SK-N-DZ (cell line): ENCODE data around the gene HOXB3.

Experiments used
- DNase-seq: peaks from one replicate; pipeline ENCODE4 v3.0.0-alpha.2; 2015; ENCODE audit warnings: low spot score

The HOXB3 gene

DNA sequence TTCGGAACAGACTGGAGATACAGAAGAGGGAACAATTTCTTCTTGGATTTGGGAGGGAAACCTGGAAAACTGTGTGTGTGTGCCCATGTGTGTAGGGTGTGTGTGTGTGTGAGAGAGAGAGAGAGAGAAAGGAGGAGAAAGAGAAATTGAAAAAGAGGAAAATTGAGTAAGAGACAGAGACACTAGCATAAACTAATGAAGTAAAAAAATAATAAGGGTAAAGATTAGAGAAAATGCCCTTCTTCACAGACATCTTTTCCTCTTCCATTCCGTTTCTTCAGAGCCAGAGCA is 31.3 kb downstream of the HOXB3 start:
- no peak for DNase-seq

DNA sequence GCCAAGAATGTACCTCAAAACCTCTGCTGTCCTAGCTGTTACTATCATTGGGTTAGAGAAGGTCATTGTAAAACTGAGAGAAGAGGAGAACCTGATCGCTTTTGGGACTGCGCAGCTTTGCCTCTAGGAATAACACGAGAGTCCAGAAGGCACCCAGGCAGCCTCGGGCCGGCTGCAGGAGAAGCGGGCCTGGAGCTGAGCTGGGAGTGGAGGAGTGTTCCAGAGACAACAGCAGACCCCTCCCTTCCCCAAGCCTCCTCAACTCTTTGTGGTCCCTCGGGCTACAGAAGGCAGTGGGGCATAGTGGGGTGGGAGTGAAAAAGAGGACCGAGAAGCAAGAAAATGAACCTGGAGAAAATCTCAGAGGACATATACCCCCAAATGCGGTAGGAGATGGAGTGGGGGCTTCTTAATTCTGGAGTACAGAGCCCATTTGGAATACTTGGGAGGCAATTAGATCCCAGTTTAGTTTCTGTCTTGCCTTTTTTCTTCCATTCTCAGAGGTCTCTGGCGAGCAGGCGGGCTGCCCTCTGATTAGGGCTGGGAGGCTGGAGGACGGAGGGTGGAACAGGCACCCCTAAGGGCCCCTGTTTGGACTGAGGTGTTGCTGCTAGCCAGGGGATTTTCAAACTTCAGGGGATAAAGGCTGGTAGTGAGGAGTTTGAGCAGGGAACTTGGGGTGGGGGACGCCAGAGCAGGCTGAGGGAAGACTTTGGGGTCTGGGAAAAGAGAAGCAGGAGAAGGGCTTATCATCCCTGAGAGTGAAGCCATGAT is 31.8 kb downstream of the HOXB3 start:
- DNase-seq = no peak

DNA sequence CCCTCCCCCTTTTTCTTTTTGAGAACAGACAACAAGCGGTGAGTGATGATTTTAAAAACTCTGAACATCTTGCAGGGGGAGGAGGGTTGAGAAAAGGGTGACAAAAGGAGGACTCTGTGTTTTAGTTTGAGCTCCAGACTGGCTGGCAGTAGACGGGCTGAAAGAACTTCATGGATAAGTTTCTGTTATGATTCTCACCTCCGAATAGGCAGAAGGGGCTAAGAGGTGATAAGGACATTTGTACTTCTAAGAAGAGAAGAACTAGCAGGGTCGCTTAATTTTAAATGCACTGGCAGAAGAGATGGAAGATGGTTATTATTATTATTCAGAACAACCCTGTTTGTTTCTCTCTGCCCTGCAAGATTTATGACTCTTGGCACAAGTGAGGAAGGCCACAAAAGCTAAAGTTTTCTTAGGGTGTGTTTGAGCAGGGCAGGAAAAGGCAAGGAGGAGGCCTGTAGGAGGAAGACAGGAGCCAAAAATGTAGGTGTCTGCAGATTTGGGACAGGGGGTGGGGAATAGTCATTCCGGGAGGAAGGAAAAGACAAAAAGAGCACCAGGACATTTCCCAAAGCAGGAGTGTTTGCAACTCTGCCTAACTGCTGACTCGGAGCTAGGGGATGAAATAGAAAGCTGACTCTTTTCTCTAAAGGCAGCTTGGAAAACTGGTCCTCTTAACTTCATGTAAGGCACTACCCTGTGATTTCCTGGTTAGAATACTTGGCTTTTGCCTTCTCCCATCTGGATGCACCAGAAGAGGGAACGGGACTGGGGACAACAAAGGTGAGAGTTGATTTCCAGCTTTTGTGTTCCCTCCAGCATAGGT is 33.3 kb downstream of the HOXB3 start:
- DNase-seq = no peak

GRCh38 chr17:48556229-48556575 is 33.8 kb downstream of the HOXB3 start:
- no peak for DNase-seq

DNA sequence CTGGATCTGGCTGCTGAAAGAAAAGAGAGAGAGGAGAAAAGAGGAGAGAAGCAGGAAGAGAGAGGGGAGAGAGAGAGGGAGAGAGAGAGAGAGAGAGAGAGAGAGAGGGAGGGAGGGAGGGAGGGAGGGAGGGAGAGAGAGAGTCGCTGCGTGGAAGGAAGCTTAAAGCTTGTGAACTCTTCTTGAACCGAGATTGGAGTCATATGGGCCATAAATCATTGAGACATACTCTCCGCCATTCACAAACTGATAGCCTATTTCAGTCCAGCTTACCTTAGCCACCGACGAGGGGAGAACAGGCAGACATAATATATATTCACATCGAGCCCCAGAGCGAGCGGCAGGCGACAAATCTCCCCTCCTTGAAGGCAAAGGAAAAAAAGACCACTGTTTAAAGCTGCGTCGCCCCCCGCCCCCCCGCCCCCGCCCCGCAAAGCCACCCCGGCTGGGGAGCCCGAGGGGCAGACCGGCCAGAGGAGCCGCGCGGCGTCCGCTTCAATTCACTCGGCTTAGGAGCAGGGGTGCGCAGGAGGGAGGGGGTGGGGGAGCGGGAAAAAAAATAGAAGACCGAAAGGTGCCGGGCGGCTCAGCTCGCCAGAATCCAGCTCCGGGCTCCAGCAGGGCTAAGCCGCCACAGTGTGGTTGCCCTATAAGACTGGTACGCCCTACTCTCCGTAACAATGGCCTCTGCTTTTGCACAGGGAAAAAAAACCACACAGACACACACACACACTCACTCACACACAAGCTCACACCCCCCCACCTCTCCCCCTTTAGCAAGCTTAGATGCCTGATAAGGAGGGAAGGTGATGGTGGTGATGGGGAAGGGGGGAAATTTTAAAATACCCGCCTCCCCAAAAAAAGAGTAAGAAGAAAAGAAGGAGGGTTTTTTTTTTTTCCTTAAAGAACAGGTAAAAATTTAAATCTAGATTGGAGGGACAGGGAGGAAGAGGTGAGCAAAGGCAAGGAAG is 34.5 kb downstream of the HOXB3 start:
- DNase-seq = peak; percentile 29

GRCh38 chr17:48554412-48555257 is 35.4 kb downstream of the HOXB3 start:
- DNase-seq = no peak

DNA sequence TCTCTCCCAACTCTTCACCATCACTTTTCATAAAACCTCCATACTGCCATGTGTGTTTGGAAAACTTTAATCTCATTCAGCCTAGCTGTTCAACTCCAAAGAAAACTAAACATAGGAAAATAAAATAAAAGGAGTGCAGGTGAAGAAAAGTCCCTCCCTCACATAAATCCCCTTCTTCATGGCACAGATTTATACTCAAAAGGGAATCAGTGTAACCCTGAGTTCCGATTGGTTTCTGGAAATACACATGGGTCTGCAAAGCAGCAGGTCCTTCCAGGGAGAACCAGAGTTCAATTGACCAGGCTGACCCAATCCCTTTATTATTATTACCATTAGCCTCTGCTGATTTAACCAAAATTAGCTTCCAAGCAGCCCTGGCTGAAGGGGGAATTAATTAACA is 36.2 kb downstream of the HOXB3 start:
- DNase-seq = no peak

DNA sequence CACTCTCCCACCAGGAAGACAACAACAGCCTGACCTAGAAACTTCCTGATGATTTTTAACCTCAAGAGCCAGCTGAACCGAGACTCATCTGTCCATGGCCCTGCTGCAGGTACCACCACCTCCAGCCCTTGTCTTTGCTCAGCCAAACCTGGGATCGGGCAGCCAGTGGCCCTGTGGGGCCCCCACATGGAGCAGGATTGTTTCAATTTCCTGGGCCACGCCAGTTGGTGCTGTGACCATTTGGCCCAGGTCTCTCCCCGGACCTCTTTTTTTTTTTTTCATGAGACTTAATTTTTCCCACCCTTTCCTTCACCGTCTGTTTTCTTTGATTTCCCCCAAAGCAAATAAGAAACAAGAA is 36.9 kb downstream of the HOXB3 start:
- DNase-seq = no peak

- no peak for DNase-seq
Measured at GRCh38 chr17:48552466-48553189, 37.4 kb downstream of the HOXB3 start.

DNA sequence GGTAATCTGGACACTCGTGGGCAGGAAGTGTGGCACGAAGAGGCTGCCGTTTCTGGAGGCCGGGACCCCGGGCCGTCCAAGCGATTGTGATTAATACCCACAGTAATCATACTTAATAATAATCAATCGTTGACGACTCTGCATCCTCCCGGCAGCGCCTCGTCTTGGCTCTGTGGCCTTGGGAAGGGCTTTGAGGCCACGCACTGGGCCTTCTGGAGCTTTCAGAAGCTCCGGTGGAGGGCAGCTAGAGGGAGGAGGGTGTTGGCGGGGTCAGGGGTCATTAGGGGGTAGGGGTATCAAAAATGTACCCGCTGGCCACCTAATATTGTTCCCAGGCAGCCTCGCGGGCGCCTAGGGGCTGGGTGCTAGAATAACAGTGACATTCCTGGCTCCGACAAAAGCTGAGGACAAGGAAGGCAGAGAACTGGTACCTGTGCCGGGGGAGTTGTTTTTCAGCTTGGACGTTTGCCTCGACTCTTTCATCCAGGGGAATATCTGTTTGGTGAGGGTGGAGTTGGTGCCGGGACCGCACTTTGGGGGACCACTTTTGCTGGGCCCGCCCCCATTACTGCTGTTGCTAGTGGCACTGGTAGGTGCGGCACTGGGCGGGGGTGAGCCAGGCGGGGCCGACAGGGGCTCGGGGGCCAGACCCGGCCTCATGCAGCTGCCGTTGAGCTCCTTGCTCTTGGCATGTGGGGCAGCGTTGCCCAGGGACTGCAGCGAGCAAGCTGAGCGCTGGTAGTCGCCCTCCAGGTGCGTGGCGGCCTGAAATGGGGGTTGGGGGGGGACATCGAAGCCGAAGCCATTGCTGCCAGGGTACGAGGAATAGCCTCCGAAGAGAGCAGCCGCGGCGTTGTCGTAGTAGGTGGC is 38.2 kb downstream of the HOXB3 start:
- DNase-seq = no peak

DNA sequence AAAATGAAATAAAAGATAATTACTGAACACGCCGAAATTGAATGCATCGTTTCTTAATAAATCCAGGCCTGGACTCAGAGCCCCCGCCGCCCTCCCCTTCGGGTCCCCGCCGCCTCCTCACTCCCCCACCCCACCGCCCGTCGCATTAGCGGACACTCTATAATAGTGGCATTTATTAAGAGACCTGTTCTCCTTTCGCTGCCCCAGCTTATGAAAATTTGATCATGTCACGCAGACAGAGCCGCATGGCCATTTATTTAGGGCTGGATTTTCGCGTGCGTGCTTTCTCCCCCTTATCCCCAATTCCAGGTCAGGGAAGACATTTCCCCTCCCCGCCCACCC is 38.9 kb downstream of the HOXB3 start:
- DNase-seq = no peak

- no peak for DNase-seq
Measured at GRCh38 chr17:48550502-48551213, 39.4 kb downstream of the HOXB3 start.

- no peak for DNase-seq
Measured at GRCh38 chr17:48549914-48550501, 40.0 kb downstream of the HOXB3 start.

DNA sequence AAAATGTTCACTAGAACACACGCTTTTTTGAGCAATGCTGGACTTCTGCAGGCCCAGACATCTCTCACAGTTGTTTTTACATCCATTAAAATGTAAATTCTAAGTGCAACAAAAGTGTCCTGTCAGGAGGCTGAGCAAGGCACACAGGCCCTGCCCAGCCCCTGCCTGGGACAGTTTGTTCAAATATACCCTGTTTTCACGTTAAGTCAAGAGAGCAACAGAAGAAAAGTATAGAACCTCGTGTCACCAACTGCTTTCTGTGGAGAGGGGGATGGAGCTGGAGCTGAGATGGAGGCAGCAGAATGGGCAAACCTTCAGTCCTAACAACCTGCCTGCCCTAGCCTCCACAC is 40.8 kb downstream of the HOXB3 start:
- no peak for DNase-seq

DNA sequence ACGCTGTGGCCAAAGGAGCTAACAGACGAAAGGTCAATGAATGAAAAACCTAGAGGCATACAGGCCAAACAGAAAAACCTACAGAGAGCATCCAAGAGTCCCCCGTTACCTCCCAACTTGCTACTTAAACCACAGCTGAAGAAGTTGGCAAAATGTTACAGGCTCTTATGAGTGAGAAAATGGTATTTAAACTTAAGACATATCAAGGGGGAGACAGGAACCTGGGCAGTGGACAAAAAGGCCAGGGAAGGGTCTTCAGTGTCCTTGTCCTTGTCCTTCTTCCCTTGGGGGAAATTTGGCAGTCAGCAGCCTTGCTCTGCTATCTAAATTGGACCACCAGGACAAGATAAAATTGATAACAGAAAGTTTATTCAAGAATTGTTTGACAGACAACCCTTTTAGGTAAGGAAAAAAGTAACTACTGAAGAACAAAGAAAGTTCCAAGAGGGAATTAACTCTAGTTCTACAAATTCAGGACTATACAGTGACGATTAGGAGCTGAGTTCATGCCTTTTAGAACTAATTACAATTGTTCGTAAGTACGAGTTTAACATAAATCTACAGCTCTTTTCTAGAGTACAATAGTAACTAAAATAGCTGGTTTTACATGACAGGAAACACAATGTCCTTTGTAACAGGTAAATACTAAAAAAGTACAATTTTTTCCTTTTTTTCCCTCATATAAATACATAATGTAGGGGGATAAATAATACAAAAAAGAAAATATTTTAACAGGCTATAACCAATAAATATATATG is 41.3 kb downstream of the HOXB3 start:
- DNase-seq = no peak

DNA sequence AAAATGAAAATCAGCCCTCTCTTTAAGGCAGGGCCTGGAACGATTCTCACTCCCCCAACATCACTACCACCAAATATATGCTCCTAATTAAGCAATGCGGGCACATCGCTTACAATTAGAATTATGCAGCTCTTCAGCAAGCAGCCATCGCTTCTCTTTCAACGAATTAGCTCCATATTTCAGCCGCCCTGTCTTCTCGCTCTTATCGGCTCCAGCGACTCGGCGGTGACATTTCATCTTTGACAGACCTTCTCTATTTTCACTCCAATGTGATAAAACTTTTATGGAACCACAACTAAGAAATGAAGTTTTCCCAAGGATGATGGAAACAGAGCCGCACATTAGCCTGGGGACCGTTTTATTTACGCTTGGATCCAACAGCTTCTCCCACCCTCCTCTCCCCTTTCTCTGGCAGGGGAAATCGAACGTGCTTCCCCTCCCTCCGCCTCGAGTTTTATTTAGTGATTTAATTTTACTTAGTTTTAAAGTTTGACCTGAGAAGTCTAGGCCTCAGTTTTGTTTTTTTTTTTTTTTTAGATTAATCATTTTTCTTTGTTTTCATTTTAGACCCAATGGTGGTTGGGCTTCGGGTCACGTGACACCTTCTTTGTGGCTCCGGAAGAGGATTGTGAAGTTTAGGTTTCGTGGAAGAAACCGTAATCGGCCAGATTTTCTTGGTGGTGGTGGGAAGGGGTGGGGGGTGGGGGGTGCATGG is 42.1 kb downstream of the HOXB3 start:
- DNase-seq = no peak
